Heart left ventricle (tissue), 16 donors: ENCODE results near the gene CCT2. TPM values are rescaled to one million over a fixed set of nuclear protein-coding genes. Genes with fewer than 3 reads are reported as not detected.

Source experiments
- ATAC-seq, 4 donors: fragments of 200-7000 bp; cut with Tn5 transposase; one replicate each; pipeline ENCODE4 v1.9.1; 2020 to 2022; ENCODE audit warnings: moderate library complexity in 4 of 4, mild to moderate bottlenecking in 3 of 4, moderate number of reproducible peaks in 1 of 4
- DNase-seq, 5 donors: peaks; one replicate each; pipeline ENCODE4 v3.0.0-alpha.2; 2020
- H3K27ac ChIP-seq, 12 donors: fragments of 200-600 bp; sonication (generic) in 4 of 12; one replicate each; pipeline versions ENCODE4 v1.5.0 to v1.8.0; 2016 to 2022; ENCODE audit warnings: mild to moderate bottlenecking in 2 of 12
- H3K27me3 ChIP-seq, 9 donors: fragments of 200-600 bp; sonication (generic) in 2 of 9; one replicate each; pipeline versions ENCODE4 v1.5.1 to v1.8.0; 2016 to 2022; ENCODE audit warnings: mild to moderate bottlenecking in 3 of 9
- H3K36me3 ChIP-seq, 9 donors: fragments of 200-600 bp; sonication (generic) in 2 of 9; one replicate each; pipeline versions ENCODE4 v1.5.0 to v1.8.0; 2018 to 2022; ENCODE audit warnings: mild to moderate bottlenecking in 2 of 9
- H3K4me1 ChIP-seq, 12 donors: fragments of 200-600 bp; sonication (generic) in 4 of 12; one replicate each; pipeline versions ENCODE4 v1.5.0 to v1.8.0; 2016 to 2022; ENCODE audit warnings: mild to moderate bottlenecking in 3 of 12
- H3K4me3 ChIP-seq, 12 donors: fragments of 200-600 bp; sonication (generic) in 4 of 12; one replicate each; pipeline versions ENCODE4 v1.5.0 to v1.8.0; 2017 to 2022; ENCODE audit warnings: mild to moderate bottlenecking in 9 of 12, moderate library complexity in 4 of 12
- H3K9me3 ChIP-seq, 12 donors: fragments of 200-600 bp; sonication (generic) in 4 of 12; one replicate each; pipeline versions ENCODE4 v1.5.0 to v1.8.0; 2016 to 2022; ENCODE audit warnings: mild to moderate bottlenecking in 1 of 12
- POLR2A ChIP-seq, 2 donors: fragments of 450-650 bp; IDR thresholded peaks; one replicate each; pipeline ENCODE4 v1.6.1; 2017; ENCODE audit warnings: antibody characterized with exemption in 2 of 2, mild to moderate bottlenecking in 2 of 2, moderate library complexity in 2 of 2
- WGBS, 4 donors: extraction: QIAGEN DNeasy Blood & Tissue Kit in 2 of 4; methylation state at CpG; one replicate each; pipeline versions ENCODE4 v1.1.5 to v1.1.7; 2013 to 2018; 5-methylcytosine and 5-hydroxymethylcytosine counted together
- intact Hi-C, 10 donors: fragments of 100-400 bp; cut with DNase I; formaldehyde crosslinking; loops; one replicate each; pipeline versions ENCODE4 v1.11.1 to v1.14.2; 2022
- microRNA-seq, 4 donors: library from miRNA; unstranded; fragments of <30 nt; microRNA quantifications; one replicate each; pipeline versions ENCODE4 to v1.2.0, GENCODE V29; 2017 to 2020
- polyA plus RNA-seq, 2 donors: library from polyadenylated mRNA; stranded (reverse); fragments of 200-250 nt; gene quantifications; one replicate each; pipeline ENCODE4 v1.2.3, GENCODE V29; 2013
- total RNA-seq, 9 donors: library from RNA; depleted of rRNA in 2 of 9; stranded (reverse); fragments of >200 nt in 2 of 9; fragmentation: NEBNext Ultra II Directional in 3 of 9; extraction: Animal tissue kit (Norgen Biotek cat#: 25700) in 3 of 9; gene quantifications; one replicate each; pipeline versions ENCODE4 v1.1.0 to v1.2.4, GENCODE V29; 2016 to 2023
- TF ChIP-seq, protein P1 (sequence below), 12 donors: fragments of 200-600 bp; sonication (generic) in 4 of 12; IDR thresholded peaks; one replicate each; pipeline versions ENCODE4 v1.5.0 to v1.8.0; 2018 to 2022; ENCODE audit warnings: antibody characterized with exemption in 12 of 12, mild to moderate bottlenecking in 5 of 12
- donor health status: ischemic (EF 13 %, LVEDD 7.1; RV severe dilation, severe dysfunction).
- donor health status: healthy with polysubstance abuse.
- donor health status: DM: no; HTN: yes; CAD: no.
- donor health status: DM: no; HTN: no; CAD: no.
- donor health status: ischemic (EF 25% LVEDD 6.9; RV normal size, moderate dysfunction).
- donor health status: ischemic (EF 25% LVEDD 5.7; RV mildly dilated, moderate dysfunction).
- donor health status: healthy.
- donor health status: DM: yes; HTN: yes; CAD: no.
- donor health status: ischemic (EF 35%, LVEDD 5.7; RV mildly dilated, moderate dysfunction).
- donor health status: nonischemic (EF 11% LVEDD 7.7; RV severe dilation, severe dysfunction).
- donor health status: DM: yes; HTN: yes; CAD: no.
- donor health status: PGD.
- donor health status: ischemic (EF 29% LVEDD 5.4; RV normal size, mild dysfunction).
- donor health status: nonischemic (EF 23%, LVEDD 6.1; RV moderate dilation, normal function).

Gene CCT2
- total and polyA plus RNA-seq, 11 donors: 59.7 to 342 (median 93.3) TPM

DNA sequence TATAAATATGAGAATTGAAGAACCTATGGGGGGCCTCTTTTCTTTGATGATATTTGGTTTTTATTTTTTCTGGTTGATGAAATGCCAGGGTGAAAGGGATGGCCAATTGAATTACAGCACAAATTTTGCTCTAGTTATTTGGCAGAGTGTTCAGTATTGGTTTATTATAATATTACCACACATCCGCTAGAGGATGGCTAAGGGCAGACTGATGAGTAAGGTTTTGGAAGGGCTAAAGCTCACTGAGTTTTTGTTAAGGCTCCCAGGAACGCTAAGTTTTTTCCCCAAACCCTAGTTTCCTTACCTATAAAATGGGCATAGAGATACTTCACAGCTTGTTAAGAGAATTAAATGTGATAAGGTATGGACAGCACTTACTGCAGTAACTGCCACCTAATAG is 59.8 kb downstream of the CCT2 start:
- DNase-seq: no peak
- H3K9me3 ChIP-seq: no peaks in the 10 kb centered on the region
- H3K27me3 ChIP-seq: no peaks in the 10 kb centered on the region
- TF ChIP-seq, protein P1, sequence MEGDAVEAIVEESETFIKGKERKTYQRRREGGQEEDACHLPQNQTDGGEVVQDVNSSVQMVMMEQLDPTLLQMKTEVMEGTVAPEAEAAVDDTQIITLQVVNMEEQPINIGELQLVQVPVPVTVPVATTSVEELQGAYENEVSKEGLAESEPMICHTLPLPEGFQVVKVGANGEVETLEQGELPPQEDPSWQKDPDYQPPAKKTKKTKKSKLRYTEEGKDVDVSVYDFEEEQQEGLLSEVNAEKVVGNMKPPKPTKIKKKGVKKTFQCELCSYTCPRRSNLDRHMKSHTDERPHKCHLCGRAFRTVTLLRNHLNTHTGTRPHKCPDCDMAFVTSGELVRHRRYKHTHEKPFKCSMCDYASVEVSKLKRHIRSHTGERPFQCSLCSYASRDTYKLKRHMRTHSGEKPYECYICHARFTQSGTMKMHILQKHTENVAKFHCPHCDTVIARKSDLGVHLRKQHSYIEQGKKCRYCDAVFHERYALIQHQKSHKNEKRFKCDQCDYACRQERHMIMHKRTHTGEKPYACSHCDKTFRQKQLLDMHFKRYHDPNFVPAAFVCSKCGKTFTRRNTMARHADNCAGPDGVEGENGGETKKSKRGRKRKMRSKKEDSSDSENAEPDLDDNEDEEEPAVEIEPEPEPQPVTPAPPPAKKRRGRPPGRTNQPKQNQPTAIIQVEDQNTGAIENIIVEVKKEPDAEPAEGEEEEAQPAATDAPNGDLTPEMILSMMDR (IDR thresholded peaks at IDR 0.05): no peak
- no peak for TF ChIP-seq POLR2A (IDR thresholded peaks at IDR 0.05)
- no peak for ATAC-seq
- intact Hi-C loops: loop anchor here in 3 of 10 donors (10.0 kb wide), 2 partner anchors 230 to 260 kb away; no protein-coding TSS in a partner anchor
- no peak overlapping the region for H3K27ac ChIP-seq
- peaks cover 0 to 9% (median 0%) of the 10 kb centered on the region in 12 donors for H3K4me1 ChIP-seq
- H3K36me3 ChIP-seq: no peaks in the 10 kb centered on the region
- no peak overlapping the region for H3K4me3 ChIP-seq
- WGBS, 4 donors: 91 to 97% (median 96%) methylated on average over 2 of the region's 2 CpGs

- Histone ChIP-seq H3K27me3 (no peaks in the 10 kb centered on the region), H3K9me3 (no peaks in the 10 kb centered on the region), H3K4me3 (no peak overlapping the region), H3K27ac (no peak overlapping the region), H3K36me3 (no peaks in the 10 kb centered on the region), H3K4me1 (peaks cover 0 to 5% (median 0%) of the 10 kb centered on the region in 12 donors)
- DNase-seq (no peak), ATAC-seq (no peak)
- WGBS, 4 donors: 54 to 65% (median 63%) methylated on average over 4 of the region's 4 CpGs
- intact Hi-C loops: loop anchor here in 3 of 10 donors (10.0 kb wide), 2 partner anchors 232 to 262 kb away; no protein-coding TSS in a partner anchor
- no peak for TF ChIP-seq POLR2A (IDR thresholded peaks at IDR 0.05)
- TF ChIP-seq, protein P1 (IDR thresholded peaks at IDR 0.05): no peak
These were observed 61.9 kb downstream of the CCT2 start for GRCh38 chr12:69647178-69647577.

DNA sequence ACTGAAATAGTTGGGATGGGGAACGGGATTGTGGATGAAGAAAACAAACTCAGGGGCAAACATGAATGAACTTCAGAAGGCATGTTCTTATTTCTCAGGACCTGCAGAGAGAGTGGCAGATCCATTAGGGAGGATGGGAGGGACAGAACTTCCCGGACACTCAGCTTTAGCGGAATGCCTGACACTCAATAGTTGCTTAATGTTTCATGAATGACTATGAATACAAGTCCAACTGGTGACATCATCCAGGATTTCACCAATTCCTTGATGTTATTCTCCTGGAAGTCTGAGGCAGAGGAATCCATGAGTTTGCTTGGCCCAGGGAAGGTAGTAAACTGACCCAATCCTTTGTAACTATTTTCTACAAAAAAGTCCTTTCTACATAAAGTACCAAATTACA is 63.2 kb downstream of the CCT2 start:
- Histone ChIP-seq H3K4me3 (no peak overlapping the region), H3K27ac (no peak overlapping the region), H3K4me1 (peaks cover 0 to 5% (median 0%) of the 10 kb centered on the region in 12 donors), H3K36me3 (no peaks in the 10 kb centered on the region), H3K27me3 (no peaks in the 10 kb centered on the region), H3K9me3 (no peaks in the 10 kb centered on the region)
- DNase-seq (no peak), ATAC-seq (peak in 1 of 4 donors; percentile 33)
- TF ChIP-seq, protein P1 (IDR thresholded peaks at IDR 0.05): no peak
- no peak for TF ChIP-seq POLR2A (IDR thresholded peaks at IDR 0.05)
- 58 to 77% (median 70%) methylated on average over 3 of the region's 3 CpGs for WGBS, 4 donors
- intact Hi-C loops: loop anchor here in 3 of 10 donors (10.0 kb wide), 2 partner anchors 234 to 264 kb away; no protein-coding TSS in a partner anchor

DNA sequence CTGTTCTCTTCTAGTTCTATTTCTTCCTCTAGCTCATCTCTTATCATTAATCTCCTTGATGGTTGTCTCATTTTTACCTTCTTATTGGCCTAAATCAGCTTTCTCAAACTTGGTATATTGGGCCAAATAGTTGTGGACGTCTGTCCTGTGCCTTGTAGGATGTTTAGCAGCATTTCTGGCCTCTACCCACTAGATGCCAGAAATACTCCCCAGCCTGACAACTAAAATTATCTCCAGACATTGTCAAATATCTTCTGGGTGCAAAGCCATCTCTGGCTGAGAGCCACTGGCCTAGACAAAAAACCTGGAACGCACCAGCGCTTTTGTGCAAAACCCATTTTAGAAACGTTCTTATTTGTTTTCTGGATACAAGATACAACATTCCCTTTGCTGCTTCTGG is 64.3 kb downstream of the CCT2 start:
- WGBS, 4 donors: 27 to 39% (median 37%) methylated on average over 4 of the region's 4 CpGs
- intact Hi-C loops: loop anchor here in 3 of 10 donors (10.0 kb wide), 2 partner anchors 235 to 265 kb away; no protein-coding TSS in a partner anchor
- H3K27ac ChIP-seq: peak overlapping the region in 2 of 12 donors; percentile 15 to 39
- H3K4me1 ChIP-seq: peaks cover 0 to 5% (median 0%) of the 10 kb centered on the region in 12 donors
- no peak overlapping the region for H3K4me3 ChIP-seq
- TF ChIP-seq, protein P1 (IDR thresholded peaks at IDR 0.05): no peak
- no peak for TF ChIP-seq POLR2A (IDR thresholded peaks at IDR 0.05)
- DNase-seq: no peak
- H3K27me3 ChIP-seq: no peaks in the 10 kb centered on the region
- H3K36me3 ChIP-seq: no peaks in the 10 kb centered on the region
- no peaks in the 10 kb centered on the region for H3K9me3 ChIP-seq
- peak in 1 of 4 donors; percentile 45 for ATAC-seq

Small RNA genes lying within 50 kb of the gene (microRNA-seq; reads per million reads assigned to microRNA genes)
- 0 reads per million in 4 donors for gene MIR3913-1
- 0 reads per million in 4 donors for gene MIR3913-2

Other genes starting within 250 kb of the CCT2 start
- gene LYZ, start 237.1 kb upstream of the CCT2 start, total RNA-seq: 100 to 1,000 TPM in 2 of 9 donors, 10 to 100 TPM in 4, 1 to 10 TPM in 3; 2.4 to 316 (median 18.2) TPM
- gene LYZ, start 237.1 kb upstream of the CCT2 start, polyA plus RNA-seq: 10 to 100 TPM in 1 of 2 donors, 1 to 10 TPM in 1; 4.6 to 13.8 TPM
- gene YEATS4, start 225.7 kb upstream of the CCT2 start, total RNA-seq: 10 to 100 TPM in 4 of 9 donors, 1 to 10 TPM in 5; 6.7 to 45.0 (median 9.9) TPM
- gene YEATS4, start 225.7 kb upstream of the CCT2 start, polyA plus RNA-seq: 10 to 100 TPM in 1 of 2 donors, 1 to 10 TPM in 1; 4.0 to 20.9 TPM
- gene FRS2, start 115.1 kb upstream of the CCT2 start, total RNA-seq: 10 to 100 TPM; 14.8 to 33.9 (median 21.4) TPM
- 10 to 100 TPM in 1 of 2 donors, 1 to 10 TPM in 1; 2.6 to 10.6 TPM for gene FRS2, start 115.1 kb upstream of the CCT2 start, polyA plus RNA-seq
- 10 to 100 TPM in 8 of 9 donors, 1 to 10 TPM in 1; 7.4 to 82.9 (median 36.9) TPM for gene LRRC10, start 25.4 kb downstream of the CCT2 start, total RNA-seq
- gene LRRC10, start 25.4 kb downstream of the CCT2 start, polyA plus RNA-seq: 10 to 100 TPM; 12.6 to 30.1 TPM
- gene BEST3, start 113.8 kb downstream of the CCT2 start, total RNA-seq: 1 to 10 TPM in 1 of 9 donors, under 1 TPM in 6, not detected in 2; 0.16 to 5.3 (median 0.43) TPM
- under 1 TPM; 0.15 to 0.89 TPM for gene BEST3, start 113.8 kb downstream of the CCT2 start, polyA plus RNA-seq
- gene RAB3IP, start 153.4 kb downstream of the CCT2 start, total RNA-seq: 10 to 100 TPM; 21.8 to 37.5 (median 32.8) TPM
- gene RAB3IP, start 153.4 kb downstream of the CCT2 start, polyA plus RNA-seq: 10 to 100 TPM; 19.7 to 29.0 TPM
- gene MYRFL, start 239.8 kb downstream of the CCT2 start, total RNA-seq: under 1 TPM in 8 of 9 donors, not detected in 1; 0.13 to 0.96 (median 0.46) TPM
- gene MYRFL, start 239.8 kb downstream of the CCT2 start, polyA plus RNA-seq: under 1 TPM in 1 of 2 donors, not detected in 1; 0.18 TPM